Hematopoietic multipotent progenitor cell treated with erythropoietin and hydrocortisone succinate and interleukin-3 and kit ligand, for 17 days (in vitro differentiated cells): ENCODE results near the gene SLC35D2.
"Not testable (repeated sequence)": the region's sequence is repeated elsewhere in the genome, so short reads cannot be mapped to it uniquely, and the experiment has no call there.

Experiments
- DNase-seq: peaks from one replicate; pipeline ENCODE4 v3.0.0-alpha.2; 2015; ENCODE audit warnings: low spot score

SLC35D2 gene

DNA sequence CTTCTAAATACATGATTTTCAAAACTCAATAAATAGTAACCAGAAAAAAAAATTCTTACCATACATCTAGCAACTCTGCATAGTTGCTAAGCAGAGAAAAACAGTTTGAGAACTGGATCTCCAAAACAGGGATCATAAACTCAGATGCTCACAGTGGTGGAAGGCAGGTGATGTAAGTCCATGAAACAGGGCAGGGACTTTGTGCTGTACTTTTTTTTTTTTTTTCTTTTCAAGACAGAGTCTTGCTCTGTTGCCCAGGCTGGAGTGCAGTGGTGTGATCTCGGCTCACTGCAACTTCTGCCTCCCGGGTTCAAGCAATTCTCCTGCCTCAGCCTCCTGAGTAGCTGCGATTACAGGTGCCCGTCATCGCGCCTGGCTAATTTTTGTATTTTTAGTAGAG lies 76.6 kb downstream of the SLC35D2 start:
- DNase-seq = not testable (repeated sequence)

DNA sequence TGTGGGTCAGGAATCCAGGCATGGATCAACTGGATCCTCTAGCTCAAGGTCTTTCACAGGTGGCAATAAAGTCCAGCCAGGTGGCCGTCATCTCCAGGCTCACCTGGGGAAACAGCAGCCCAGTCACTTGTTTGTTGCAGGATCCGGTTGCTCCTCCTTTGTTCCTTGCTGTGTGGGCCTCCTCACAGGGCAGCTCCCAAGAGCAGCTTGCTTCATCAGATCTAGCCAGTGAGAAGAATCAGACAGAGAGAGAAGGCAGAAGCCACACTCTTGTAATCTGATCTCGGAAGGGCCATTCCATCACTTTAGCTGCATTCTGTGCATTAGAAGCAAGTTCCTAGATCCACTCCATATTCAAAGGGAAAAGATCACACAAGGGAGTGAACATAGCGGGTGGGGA lies 78.3 kb downstream of the SLC35D2 start:
- no peak for DNase-seq

DNA sequence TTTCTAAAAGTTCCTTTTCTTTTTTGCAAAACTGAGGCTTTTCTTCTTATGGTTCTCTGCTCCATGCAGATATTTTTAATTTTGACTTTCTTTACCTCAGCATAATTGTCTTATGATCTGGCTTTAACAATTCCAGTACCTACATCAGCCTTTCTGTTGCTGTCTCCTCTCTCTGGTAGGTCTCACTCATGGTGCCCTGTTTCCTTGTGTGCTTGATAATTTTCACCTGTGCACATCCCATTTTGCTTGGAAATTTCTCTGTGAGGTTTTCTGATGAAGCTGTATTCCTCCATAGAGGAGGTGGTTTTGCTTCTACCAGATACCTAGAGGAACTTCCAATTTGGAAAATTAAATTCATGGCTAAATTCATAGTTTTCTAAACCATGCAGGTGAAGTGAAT lies 79.3 kb downstream of the SLC35D2 start:
- no peak for DNase-seq

DNA sequence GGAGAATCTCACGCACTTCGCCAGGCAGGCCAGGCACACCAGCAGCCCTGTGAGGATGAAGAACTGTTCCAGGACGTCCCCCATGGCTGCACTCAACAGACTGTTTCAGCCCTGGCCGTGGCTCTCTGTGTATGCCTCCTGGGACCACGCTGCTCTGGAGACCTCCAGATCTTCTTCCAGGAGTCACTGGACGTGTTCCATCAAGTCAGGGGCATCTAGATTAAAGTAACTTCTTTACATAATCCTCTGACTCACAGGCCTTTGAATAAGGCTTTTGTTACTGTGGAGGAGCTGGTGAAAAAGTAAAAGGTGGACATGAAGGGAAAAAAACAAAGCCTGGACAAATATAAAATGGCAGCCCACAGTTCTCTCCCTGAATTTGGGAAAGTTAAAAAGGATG lies 81.5 kb downstream of the SLC35D2 start, which contains the start of gene HSD17B3:
TSS of gene HSD17B3 (minus strand) at position 156 of the 400 bp plus-strand sequence. CDS start at position 84, 72 bp downstream.
- no peak for DNase-seq

DNA sequence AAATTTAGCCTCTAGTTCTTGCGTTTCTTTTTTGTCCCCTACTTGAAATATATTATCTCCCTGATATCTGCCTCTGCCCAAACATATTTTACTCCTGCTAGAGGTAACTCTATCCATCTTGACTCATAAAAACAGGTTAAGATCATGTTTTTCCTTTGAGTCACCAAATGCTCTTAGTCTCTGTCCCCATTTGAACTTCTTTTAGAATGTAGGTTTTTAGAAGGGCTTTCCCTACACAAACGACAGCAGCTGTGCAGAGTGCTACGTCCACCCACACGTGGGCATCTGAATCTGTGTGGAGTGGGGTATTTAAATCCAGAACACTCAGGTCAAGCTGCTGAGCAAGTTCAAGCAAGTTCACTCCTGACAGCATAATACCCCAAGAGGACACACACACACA lies 83.7 kb downstream of the SLC35D2 start:
- no peak for DNase-seq

DNA sequence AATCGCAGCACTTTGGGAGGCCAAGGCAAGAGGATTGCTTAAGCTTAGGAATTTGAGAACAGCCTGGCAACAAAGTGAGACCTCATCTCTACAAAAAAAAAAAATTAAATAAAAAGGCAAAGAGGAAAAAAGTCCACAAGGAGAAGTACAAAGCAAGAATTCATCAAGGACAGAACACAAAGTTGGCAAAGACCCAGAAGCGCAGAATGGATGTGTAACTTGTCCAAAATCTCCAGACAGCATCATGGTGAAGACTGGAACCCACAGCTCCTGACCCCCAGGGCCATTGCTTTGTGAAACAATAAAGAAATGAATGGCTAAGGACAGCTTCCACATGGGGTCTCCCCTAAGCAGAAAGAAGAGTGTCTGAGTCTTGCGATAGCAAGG lies 89.4 kb downstream of the SLC35D2 start:
- DNase-seq = no peak

DNA sequence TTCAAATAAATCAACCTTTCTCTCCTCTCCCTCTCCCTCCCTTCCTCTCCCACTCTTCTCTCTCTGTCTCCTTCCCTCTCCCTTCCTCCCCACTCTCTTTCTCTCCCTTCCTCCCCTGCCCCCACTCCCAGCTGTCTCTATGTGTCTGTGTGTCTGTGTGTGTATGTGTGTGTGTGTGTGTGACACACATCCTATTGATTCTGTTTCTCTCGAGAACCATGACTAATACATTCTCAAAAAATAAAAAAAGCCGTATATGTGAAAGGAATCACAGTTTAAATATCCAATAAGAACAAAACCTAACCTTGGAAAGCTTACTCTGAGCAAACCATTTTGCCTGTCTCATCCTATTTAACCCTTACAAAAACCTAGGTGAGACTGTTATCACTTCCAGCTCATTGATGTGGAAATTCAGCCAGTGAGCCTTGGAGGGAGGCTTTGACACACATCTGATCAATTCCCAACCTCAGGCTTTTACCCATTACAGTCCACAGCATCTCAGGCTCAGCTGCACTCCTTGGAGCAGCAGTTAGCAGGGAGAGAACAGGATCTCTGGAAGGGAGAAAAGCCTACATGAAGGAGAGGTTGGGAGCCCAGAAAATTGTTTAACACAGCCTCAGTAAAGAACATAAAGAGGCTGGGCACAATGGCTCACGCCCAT lies 89.9 kb downstream of the SLC35D2 start:
- DNase-seq = no peak

DNA sequence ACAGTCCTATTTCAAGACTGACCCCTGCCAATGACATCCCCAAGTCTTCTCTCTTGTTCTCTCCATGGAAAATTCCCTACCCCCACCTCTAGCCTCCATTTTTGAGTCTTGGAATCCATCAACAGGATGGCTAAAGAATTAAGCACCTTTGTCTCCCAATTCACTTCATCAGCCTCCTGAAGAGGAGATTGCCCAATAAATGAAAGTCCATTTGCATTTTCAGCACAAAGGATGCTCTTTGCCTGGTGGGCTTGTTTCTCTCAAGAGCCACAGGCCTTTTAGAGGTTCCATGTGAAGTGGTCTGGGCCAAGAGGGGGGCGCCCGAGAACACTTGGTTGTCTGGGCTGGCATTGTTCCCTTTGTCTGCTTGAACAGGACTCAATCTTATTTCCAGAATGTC lies 94.1 kb downstream of the SLC35D2 start:
- no peak for DNase-seq

DNA sequence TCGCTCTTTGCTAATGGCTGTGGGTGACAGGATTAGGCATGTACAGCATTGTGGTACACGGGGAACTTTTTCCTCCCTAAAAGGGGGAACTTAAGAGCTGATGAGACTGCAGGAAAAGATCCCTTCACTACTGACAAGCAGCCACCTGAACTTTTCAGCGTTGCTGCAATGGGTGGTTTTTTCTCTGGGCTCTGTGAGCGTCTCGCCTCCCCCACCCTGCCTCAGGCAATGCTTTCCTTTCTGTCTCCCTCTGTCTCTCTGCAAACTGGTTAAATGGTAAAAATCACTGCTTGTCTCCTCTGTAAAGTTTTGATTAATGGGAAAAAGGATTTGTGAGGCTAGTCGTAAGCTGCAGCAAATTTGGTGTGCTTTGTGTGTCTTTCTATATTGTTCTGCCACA lies 101.9 kb downstream of the SLC35D2 start:
- DNase-seq = no peak

DNA sequence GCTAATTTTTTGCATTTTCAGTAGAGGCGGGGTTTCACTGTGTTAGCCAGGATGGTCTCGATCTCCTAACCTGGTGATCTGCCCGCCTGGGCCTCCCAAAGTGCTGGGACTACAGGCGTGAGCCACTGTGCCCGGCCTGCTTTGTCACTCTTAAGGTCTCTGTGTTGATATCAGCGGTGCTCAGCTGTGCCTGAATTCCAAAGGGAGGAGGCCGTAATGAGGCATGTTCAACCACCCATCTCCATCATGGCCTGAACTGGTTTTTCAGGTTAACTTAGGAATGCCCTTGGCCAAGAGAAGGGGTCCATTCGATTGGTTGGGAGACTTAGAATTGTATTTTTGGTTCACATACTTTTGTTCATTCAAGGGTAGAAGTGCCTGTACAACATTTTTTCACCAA lies 103.6 kb downstream of the SLC35D2 start:
- no peak for DNase-seq

DNA sequence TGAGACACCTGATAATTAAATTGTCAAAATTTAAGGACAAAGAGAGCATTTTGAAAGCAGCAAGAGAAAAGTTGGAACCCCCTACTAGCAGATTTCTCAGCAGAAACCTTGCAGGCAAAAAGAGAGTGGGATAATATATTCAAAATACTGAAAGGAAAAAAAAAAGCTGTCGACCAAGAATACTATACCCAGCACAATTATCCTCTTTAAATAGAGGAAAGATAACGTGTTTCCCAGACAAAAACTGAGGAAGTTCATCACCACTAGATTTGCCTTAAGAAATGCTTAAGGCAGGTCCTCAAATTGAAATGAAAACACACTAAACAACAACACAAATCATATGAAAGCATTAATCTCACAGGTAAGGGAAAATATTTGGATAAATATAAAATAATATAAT lies 108.6 kb downstream of the SLC35D2 start:
- DNase-seq = no peak
